Fibroblast of the conjunctiva (primary cell): ENCODE data around the gene HLA-DOB.
"Not testable (repeated sequence)": the region's sequence is repeated elsewhere in the genome, so short reads cannot be mapped to it uniquely, and the experiment has no call there.

Experiments used
- DNase-seq: peaks from one replicate; pipeline ENCODE4 v3.0.0-alpha.2; 2010; ENCODE audit warnings: low read depth

Gene HLA-DOB

GRCh38 chr6:32807020-32807580 lies 9.7 kb downstream of the HLA-DOB start:
- no peak for DNase-seq

- DNase-seq, result not testable (repeated sequence)
These were observed 11.4 kb downstream of the HLA-DOB start for GRCh38 chr6:32805404-32805803.

GRCh38 chr6:32803416-32803815 lies 13.4 kb downstream of the HLA-DOB start:
- DNase-seq, result no peak

- no peak for DNase-seq
These were observed 17.1 kb downstream of the HLA-DOB start for GRCh38 chr6:32799740-32800139.

- no peak for DNase-seq
These were observed 17.6 kb downstream of the HLA-DOB start for GRCh38 chr6:32799168-32799567.

- DNase-seq, result peak; percentile 44
These were observed 19.7 kb downstream of the HLA-DOB start for GRCh38 chr6:32796848-32797776.

GRCh38 chr6:32794510-32794909 lies 22.3 kb downstream of the HLA-DOB start:
- DNase-seq, result no peak

- DNase-seq, result no peak
These were observed 23.8 kb downstream of the HLA-DOB start for GRCh38 chr6:32792901-32793435.

GRCh38 chr6:32790306-32790705 lies 26.5 kb downstream of the HLA-DOB start:
- DNase-seq, result no peak

GRCh38 chr6:32785781-32786533 lies 30.8 kb downstream of the HLA-DOB start:
- peak; percentile 39 for DNase-seq

- DNase-seq, result not testable (repeated sequence)
These were observed 33.9 kb downstream of the HLA-DOB start for GRCh38 chr6:32782923-32783322.

GRCh38 chr6:32779036-32779435 lies 37.8 kb downstream of the HLA-DOB start:
- no peak for DNase-seq

- no peak for DNase-seq
These were observed 41.7 kb downstream of the HLA-DOB start for GRCh38 chr6:32775071-32775470.

- DNase-seq, result no peak
These were observed 42.4 kb downstream of the HLA-DOB start for GRCh38 chr6:32774426-32774825.

- DNase-seq, result no peak
These were observed 44.1 kb downstream of the HLA-DOB start for GRCh38 chr6:32772656-32773055.

GRCh38 chr6:32764048-32764447 lies 52.8 kb downstream of the HLA-DOB start:
- no peak for DNase-seq

GRCh38 chr6:32763421-32763820 lies 53.4 kb downstream of the HLA-DOB start, which contains the start of gene HLA-DQB2:
Gene HLA-DQB2 (minus strand): TSS chr6:32763532. CDS start chr6:32763470, 62 bp downstream.
- DNase-seq, result no peak
